ENCODE measurements around the gene LRP1.
A peak's percentile ranks its signal among the peaks of the same experiment; 100 is the strongest.

The LRP1 gene

GRCh38 chr12:57127726-57128518 is at the start of gene LRP1:
TSS of gene LRP1 (plus strand) at chr12:57128483. CDS start at chr12:57128965, 482 bp downstream.
- peak within 1 kb of the TSS; percentile 88 for H3K4me3 ChIP-seq (ENCODE audit: low read depth, low read length)
- no peak for TF ChIP-seq CTCF (IDR thresholded peaks at IDR 0.05; ENCODE audit: low read depth, low read length)
- in situ Hi-C loops (cut with HindIII; ENCODE audit: low sequenced_read_pairs), result no loop called here
- DNase-seq (ENCODE audit: low read depth, low spot score), result peak; percentile 83

GRCh38 chr12:57078519-57079404 is 49.5 kb upstream of the LRP1 start, which contains the start of gene NEMP1:
TSS of gene NEMP1 (minus strand) at chr12:57078791. CDS start at chr12:57078745, 46 bp downstream.
- TF ChIP-seq CTCF (IDR thresholded peaks at IDR 0.05; ENCODE audit: low read depth, low read length), result no peak
- DNase-seq (ENCODE audit: low read depth, low spot score), result peak; percentile 100
- peak within 1 kb of the TSS; percentile 77 for H3K4me3 ChIP-seq (ENCODE audit: low read depth, low read length)
- in situ Hi-C loops (cut with HindIII; ENCODE audit: low sequenced_read_pairs), result no loop called here

GRCh38 chr12:57079821-57080220 is 48.5 kb upstream of the LRP1 start:
- H3K4me3 ChIP-seq (ENCODE audit: low read depth, low read length), result no peak overlapping the region
- no peak for DNase-seq (ENCODE audit: low read depth, low spot score)
- in situ Hi-C loops (cut with HindIII; ENCODE audit: low sequenced_read_pairs), result no loop called here
- no peak for TF ChIP-seq CTCF (IDR thresholded peaks at IDR 0.05; ENCODE audit: low read depth, low read length)

- in situ Hi-C loops (cut with HindIII; ENCODE audit: low sequenced_read_pairs), result no loop called here
- no peak overlapping the region for H3K4me3 ChIP-seq (ENCODE audit: low read depth, low read length)
- no peak for DNase-seq (ENCODE audit: low read depth, low spot score)
- TF ChIP-seq CTCF (IDR thresholded peaks at IDR 0.05; ENCODE audit: low read depth, low read length), result no peak
Measured at GRCh38 chr12:57080855-57081254, 47.4 kb upstream of the LRP1 start.

- in situ Hi-C loops (cut with HindIII; ENCODE audit: low sequenced_read_pairs), result no loop called here
- H3K4me3 ChIP-seq (ENCODE audit: low read depth, low read length), result peak overlapping the region; percentile 79
- no peak for TF ChIP-seq CTCF (IDR thresholded peaks at IDR 0.05; ENCODE audit: low read depth, low read length)
- DNase-seq (ENCODE audit: low read depth, low spot score), result peak; percentile 31
Measured at GRCh38 chr12:57085999-57086492, 42.2 kb upstream of the LRP1 start.

GRCh38 chr12:57086493-57087009 is 41.7 kb upstream of the LRP1 start:
- in situ Hi-C loops (cut with HindIII; ENCODE audit: low sequenced_read_pairs), result no loop called here
- peak; percentile 56 for TF ChIP-seq CTCF (IDR thresholded peaks at IDR 0.05; ENCODE audit: low read depth, low read length)
- H3K4me3 ChIP-seq (ENCODE audit: low read depth, low read length), result peak overlapping the region; percentile 79
- peak; percentile 81 for DNase-seq (ENCODE audit: low read depth, low spot score)
